Measurements from ENCODE around the gene CDH4. TPM values are rescaled to one million over a fixed set of nuclear protein-coding genes. Genes with fewer than 3 reads are reported as not detected.

CDH4 gene
- total RNA-seq, 1 donor from 2014 or later, result not detected

- H3K4me3 ChIP-seq, result no peak overlapping the region
- no peaks in the 10 kb centered on the region for H3K4me1 ChIP-seq
- no peak overlapping the region for H3K27ac ChIP-seq
- no peaks in the 10 kb centered on the region for H3K27me3 ChIP-seq
- no peak for TF ChIP-seq CTCF (IDR thresholded peaks at IDR 0.05)
- H3K9me3 ChIP-seq, result no peaks in the 10 kb centered on the region
- intact Hi-C loops (cut with DNase I), result no loop called here
- DNase-seq (ENCODE audit: low spot score in 2 of 2), result no peak
- H3K36me3 ChIP-seq, result no peaks in the 10 kb centered on the region
Observed at GRCh38 chr20:61307686-61308476, 55.8 kb downstream of the CDH4 start.

- no peaks in the 10 kb centered on the region for H3K9me3 ChIP-seq
- no peak for DNase-seq (ENCODE audit: low spot score in 2 of 2)
- TF ChIP-seq CTCF (IDR thresholded peaks at IDR 0.05), result no peak
- H3K27me3 ChIP-seq, result no peaks in the 10 kb centered on the region
- no peaks in the 10 kb centered on the region for H3K4me1 ChIP-seq
- H3K4me3 ChIP-seq, result no peak overlapping the region
- no peak overlapping the region for H3K27ac ChIP-seq
- intact Hi-C loops (cut with DNase I), result no loop called here
- no peaks in the 10 kb centered on the region for H3K36me3 ChIP-seq
Observed at GRCh38 chr20:61308477-61308774, 56.4 kb downstream of the CDH4 start.

- H3K4me1 ChIP-seq, result no peaks in the 10 kb centered on the region
- no peak for TF ChIP-seq CTCF (IDR thresholded peaks at IDR 0.05)
- H3K27ac ChIP-seq, result no peak overlapping the region
- H3K27me3 ChIP-seq, result no peaks in the 10 kb centered on the region
- intact Hi-C loops (cut with DNase I), result no loop called here
- H3K4me3 ChIP-seq, result no peak overlapping the region
- no peaks in the 10 kb centered on the region for H3K9me3 ChIP-seq
- no peaks in the 10 kb centered on the region for H3K36me3 ChIP-seq
- DNase-seq (ENCODE audit: low spot score in 2 of 2), result no peak
Observed at GRCh38 chr20:61310954-61311353, 58.9 kb downstream of the CDH4 start.

- DNase-seq (ENCODE audit: low spot score in 2 of 2), result no peak
- intact Hi-C loops (cut with DNase I), result no loop called here
- no peak for TF ChIP-seq CTCF (IDR thresholded peaks at IDR 0.05)
Observed at GRCh38 chr20:61311656-61312387, 59.8 kb downstream of the CDH4 start.

GRCh38 chr20:61312925-61313324 lies 60.9 kb downstream of the CDH4 start:
- TF ChIP-seq CTCF (IDR thresholded peaks at IDR 0.05), result no peak
- Histone ChIP-seq H3K36me3 (no peaks in the 10 kb centered on the region), H3K4me1 (no peaks in the 10 kb centered on the region), H3K27ac (no peak overlapping the region), H3K4me3 (no peak overlapping the region), H3K9me3 (no peaks in the 10 kb centered on the region), H3K27me3 (no peaks in the 10 kb centered on the region)
- intact Hi-C loops (cut with DNase I), result no loop called here
- no peak for DNase-seq (ENCODE audit: low spot score in 2 of 2)

More at GRCh38 chr20:61311656-61312387, 59.8 kb downstream of the CDH4 start:
- no peaks in the 10 kb centered on the region for H3K4me1 ChIP-seq
- no peaks in the 10 kb centered on the region for H3K9me3 ChIP-seq
- no peaks in the 10 kb centered on the region for H3K27me3 ChIP-seq
- no peaks in the 10 kb centered on the region for H3K36me3 ChIP-seq
- H3K4me3 ChIP-seq, result no peak overlapping the region
- no peak overlapping the region for H3K27ac ChIP-seq
